GM21619 (cell line): ENCODE results near the gene STYXL1.

Source experiments
- ATAC-seq: cut with Tn5 transposase; IDR thresholded peaks from one replicate; pipeline ENCODE4 v1.9.1; 2021; ENCODE audit not compliant: unreplicated experiment

Gene STYXL1

GRCh38 chr7:75981453-75982305 lies 66.1 kb downstream of the STYXL1 start:
- ATAC-seq, result no peak

GRCh38 chr7:75981203-75981452 lies 66.7 kb downstream of the STYXL1 start:
- ATAC-seq, result no peak

GRCh38 chr7:75980430-75981202 lies 67.2 kb downstream of the STYXL1 start:
- ATAC-seq, result no peak

- no peak for ATAC-seq
These were observed 67.9 kb downstream of the STYXL1 start for GRCh38 chr7:75979759-75980429.

- no peak for ATAC-seq
These were observed 70.1 kb downstream of the STYXL1 start for GRCh38 chr7:75977743-75978142.

GRCh38 chr7:75971961-75972763 lies 75.6 kb downstream of the STYXL1 start:
- no peak for ATAC-seq

- no peak for ATAC-seq
These were observed 76.4 kb downstream of the STYXL1 start for GRCh38 chr7:75971309-75971960.

- ATAC-seq, result no peak
These were observed 77.9 kb downstream of the STYXL1 start for GRCh38 chr7:75969704-75970498.

GRCh38 chr7:75969182-75969581 lies 78.6 kb downstream of the STYXL1 start:
- ATAC-seq, result no peak

GRCh38 chr7:75968561-75969001 lies 79.2 kb downstream of the STYXL1 start:
- ATAC-seq, result no peak

GRCh38 chr7:75968012-75968411 lies 79.8 kb downstream of the STYXL1 start:
- no peak for ATAC-seq

- no peak for ATAC-seq
These were observed 80.3 kb downstream of the STYXL1 start for GRCh38 chr7:75967487-75967997.

GRCh38 chr7:75967055-75967454 lies 80.7 kb downstream of the STYXL1 start:
- ATAC-seq, result no peak

- ATAC-seq, result no peak
These were observed 81.4 kb downstream of the STYXL1 start for GRCh38 chr7:75966190-75966961.

GRCh38 chr7:75965617-75966016 lies 82.2 kb downstream of the STYXL1 start:
- no peak for ATAC-seq

- no peak for ATAC-seq
These were observed 84.3 kb downstream of the STYXL1 start for GRCh38 chr7:75963381-75963995.

- ATAC-seq, result no peak
These were observed 85.0 kb downstream of the STYXL1 start for GRCh38 chr7:75962607-75963380.

- ATAC-seq, result no peak
These were observed 86.6 kb downstream of the STYXL1 start for GRCh38 chr7:75961218-75961617.
